ENCODE data around the gene BACH1. TPM values are rescaled to one million over a fixed set of nuclear protein-coding genes. Genes with fewer than 3 reads are reported as not detected.

Gene BACH1
- total RNA-seq, 3 donors from 2014 or later: 31.8 to 65.3 (median 42.3) TPM

- intact Hi-C loops (cut with DNase I; ENCODE audit: low total_unique reads): no loop called here
- DNase-seq (ENCODE audit: low spot score in 2 of 2): no peak
- no peak for TF ChIP-seq CTCF (IDR thresholded peaks at IDR 0.05)
- TF ChIP-seq POLR2AphosphoS5 (IDR thresholded peaks at IDR 0.05): no peak
- TF ChIP-seq POLR2A (IDR thresholded peaks at IDR 0.05): no peak
- peaks cover 0 to 12% of the 10 kb centered on the region in 2 donors for H3K4me1 ChIP-seq
- no peaks in the 10 kb centered on the region for H3K9me3 ChIP-seq
- H3K36me3 ChIP-seq: no peaks in the 10 kb centered on the region
- H3K27me3 ChIP-seq: no peaks in the 10 kb centered on the region
- H3K27ac ChIP-seq: peak overlapping the region in 1 of 2 donors; percentile 49
- no peak overlapping the region for H3K4me3 ChIP-seq
Observed at GRCh38 chr21:29304597-29304996, 5.9 kb downstream of the BACH1 start.

- Histone ChIP-seq H3K9me3 (no peaks in the 10 kb centered on the region), H3K4me3 (no peak overlapping the region), H3K4me1 (peaks cover 0 to 12% of the 10 kb centered on the region in 2 donors), H3K27ac (no peak overlapping the region), H3K36me3 (no peaks in the 10 kb centered on the region), H3K27me3 (no peaks in the 10 kb centered on the region)
- intact Hi-C loops (cut with DNase I; ENCODE audit: low total_unique reads): no loop called here
- no peak for DNase-seq (ENCODE audit: low spot score in 2 of 2)
- TF ChIP-seq POLR2AphosphoS5 (IDR thresholded peaks at IDR 0.05): no peak
- TF ChIP-seq POLR2A (IDR thresholded peaks at IDR 0.05): no peak
- TF ChIP-seq CTCF (IDR thresholded peaks at IDR 0.05): no peak
Observed at GRCh38 chr21:29305068-29305467, 6.3 kb downstream of the BACH1 start.

GRCh38 chr21:29305561-29305960 is 6.8 kb downstream of the BACH1 start:
- Histone ChIP-seq H3K36me3 (no peaks in the 10 kb centered on the region), H3K4me1 (peaks cover 0 to 12% of the 10 kb centered on the region in 2 donors), H3K27me3 (no peaks in the 10 kb centered on the region), H3K9me3 (no peaks in the 10 kb centered on the region), H3K27ac (peak overlapping the region in 1 of 2 donors; percentile 44), H3K4me3 (no peak overlapping the region)
- no peak for DNase-seq (ENCODE audit: low spot score in 2 of 2)
- TF ChIP-seq POLR2A (IDR thresholded peaks at IDR 0.05) (no peak), CTCF (IDR thresholded peaks at IDR 0.05) (no peak), POLR2AphosphoS5 (IDR thresholded peaks at IDR 0.05) (no peak)
- intact Hi-C loops (cut with DNase I; ENCODE audit: low total_unique reads): no loop called here

- H3K27ac ChIP-seq: no peak overlapping the region
- H3K4me1 ChIP-seq: peaks cover 0 to 12% of the 10 kb centered on the region in 2 donors
- DNase-seq (ENCODE audit: low spot score in 2 of 2): no peak
- H3K4me3 ChIP-seq: no peak overlapping the region
- intact Hi-C loops (cut with DNase I; ENCODE audit: low total_unique reads): no loop called here
- no peak for TF ChIP-seq POLR2AphosphoS5 (IDR thresholded peaks at IDR 0.05)
- TF ChIP-seq POLR2A (IDR thresholded peaks at IDR 0.05): no peak
- TF ChIP-seq CTCF (IDR thresholded peaks at IDR 0.05): no peak
- H3K36me3 ChIP-seq: no peaks in the 10 kb centered on the region
- H3K9me3 ChIP-seq: no peaks in the 10 kb centered on the region
- H3K27me3 ChIP-seq: no peaks in the 10 kb centered on the region
Observed at GRCh38 chr21:29306920-29307319, 8.2 kb downstream of the BACH1 start.

- Histone ChIP-seq H3K27ac (no peak overlapping the region), H3K27me3 (no peaks in the 10 kb centered on the region), H3K9me3 (no peaks in the 10 kb centered on the region), H3K4me1 (peaks cover 0 to 12% of the 10 kb centered on the region in 2 donors), H3K36me3 (no peaks in the 10 kb centered on the region), H3K4me3 (no peak overlapping the region)
- DNase-seq (ENCODE audit: low spot score in 2 of 2): no peak
- intact Hi-C loops (cut with DNase I; ENCODE audit: low total_unique reads): no loop called here
- TF ChIP-seq CTCF (IDR thresholded peaks at IDR 0.05) (no peak), POLR2A (IDR thresholded peaks at IDR 0.05) (no peak), POLR2AphosphoS5 (IDR thresholded peaks at IDR 0.05) (no peak)
Observed at GRCh38 chr21:29307718-29308455, 9.2 kb downstream of the BACH1 start.

All from breast epithelium (tissue), 4 donors.